H7 (cell line): ENCODE results near the gene CEACAM6. TPM values are rescaled to one million over a fixed set of nuclear protein-coding genes. Genes with fewer than 3 reads are reported as not detected.

Source experiments
- total RNA-seq: library from RNA; depleted of rRNA; stranded (reverse); fragments of >200 nt; shearing (Covaris generic); gene quantifications from 2 replicates; pipeline ENCODE4 v1.2.3, GENCODE V29; 2014; rRNA removed

Gene CEACAM6
- total RNA-seq, 1 experiment from 2014 or later, result not detected

Other genes starting within 250 kb of the CEACAM6 start
- not detected in 2 replicates for gene CEACAM21, start 179.4 kb upstream of the CEACAM6 start, total RNA-seq
- not detected in 2 replicates for gene CEACAM4, start 128.5 kb upstream of the CEACAM6 start, total RNA-seq
- gene CEACAM7, start 67.3 kb upstream of the CEACAM6 start, total RNA-seq, result not detected in 2 replicates
- gene CEACAM5, start 46.9 kb upstream of the CEACAM6 start, total RNA-seq, result not detected in 2 replicates
- not detected in 2 replicates for gene CEACAM3, start 41.1 kb downstream of the CEACAM6 start, total RNA-seq
- not detected in 2 replicates for gene LYPD4, start 89.2 kb downstream of the CEACAM6 start, total RNA-seq
- not detected in 2 replicates for gene DMRTC2, start 89.5 kb downstream of the CEACAM6 start, total RNA-seq
- gene RPS19, start 104.7 kb downstream of the CEACAM6 start, total RNA-seq, result 2,022 and 3,019 TPM in 2 replicates
- 0.55 TPM in 1 of 2 replicates, not detected in the other for gene CD79A, start 121.7 kb downstream of the CEACAM6 start, total RNA-seq
- 34.3 and 40.7 TPM in 2 replicates for gene ARHGEF1, start 127.7 kb downstream of the CEACAM6 start, total RNA-seq
- gene ERFL, start 172.9 kb downstream of the CEACAM6 start, total RNA-seq, result 0.15 TPM in 1 of 2 replicates, not detected in the other
- 140 and 163 TPM in 2 replicates for gene RABAC1, start 203.8 kb downstream of the CEACAM6 start, total RNA-seq
- 9.9 and 11.9 TPM in 2 replicates for gene ATP1A3, start 238.7 kb downstream of the CEACAM6 start, total RNA-seq